ENCODE results near the gene DAND5. TPM values are rescaled to one million over a fixed set of nuclear protein-coding genes. Genes with fewer than 3 reads are reported as not detected.
A peak's percentile ranks its signal among the peaks of the same experiment; 100 is the strongest.

Gene DAND5
- total and polyA plus RNA-seq, 9 of the 15 experiments (the other 6 are each of a cell fraction or from before 2014, with no cell fraction given), result 0.22 to 0.83 (median 0.60) TPM

- FAIRE-seq, result peak; percentile 40
- TF ChIP-seq, protein P1, sequence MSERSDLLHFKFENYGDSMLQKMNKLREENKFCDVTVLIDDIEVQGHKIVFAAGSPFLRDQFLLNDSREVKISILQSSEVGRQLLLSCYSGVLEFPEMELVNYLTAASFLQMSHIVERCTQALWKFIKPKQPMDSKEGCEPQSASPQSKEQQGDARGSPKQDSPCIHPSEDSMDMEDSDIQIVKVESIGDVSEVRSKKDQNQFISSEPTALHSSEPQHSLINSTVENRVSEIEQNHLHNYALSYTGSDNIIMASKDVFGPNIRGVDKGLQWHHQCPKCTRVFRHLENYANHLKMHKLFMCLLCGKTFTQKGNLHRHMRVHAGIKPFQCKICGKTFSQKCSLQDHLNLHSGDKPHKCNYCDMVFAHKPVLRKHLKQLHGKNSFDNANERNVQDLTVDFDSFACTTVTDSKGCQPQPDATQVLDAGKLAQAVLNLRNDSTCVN (CRISPR knock-in tag; IDR thresholded peaks at IDR 0.05), result no peak
- TF ChIP-seq GTF2E2 (tag; IDR thresholded peaks at IDR 0.05), result peak; percentile 44
- no peak for TF ChIP-seq NR3C1 (CRISPR knock-in tag; IDR thresholded peaks at IDR 0.05)
- TF ChIP-seq E2F1 (CRISPR knock-in tag; IDR thresholded peaks at IDR 0.05), result no peak
- TF ChIP-seq KDM1A (IDR thresholded peaks at IDR 0.05), result peak in 1 of 2 experiments; percentile 27; a peak in 1 of 4 replicates
- TF ChIP-seq, protein P2, sequence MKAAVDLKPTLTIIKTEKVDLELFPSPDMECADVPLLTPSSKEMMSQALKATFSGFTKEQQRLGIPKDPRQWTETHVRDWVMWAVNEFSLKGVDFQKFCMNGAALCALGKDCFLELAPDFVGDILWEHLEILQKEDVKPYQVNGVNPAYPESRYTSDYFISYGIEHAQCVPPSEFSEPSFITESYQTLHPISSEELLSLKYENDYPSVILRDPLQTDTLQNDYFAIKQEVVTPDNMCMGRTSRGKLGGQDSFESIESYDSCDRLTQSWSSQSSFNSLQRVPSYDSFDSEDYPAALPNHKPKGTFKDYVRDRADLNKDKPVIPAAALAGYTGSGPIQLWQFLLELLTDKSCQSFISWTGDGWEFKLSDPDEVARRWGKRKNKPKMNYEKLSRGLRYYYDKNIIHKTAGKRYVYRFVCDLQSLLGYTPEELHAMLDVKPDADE (conservative IDR thresholded peaks at IDR 0.05; ENCODE audit: control insufficient read depth, low read depth, low read length), result peak; percentile 40; the same call in 1 of the 2 replicates
- TF ChIP-seq HBP1 (CRISPR knock-in tag; IDR thresholded peaks at IDR 0.05), result 0 out of 2 replicates have a peak, but pooled peaks have one; percentile 41
- no peak for TF ChIP-seq THAP12 (CRISPR knock-in tag; IDR thresholded peaks at IDR 0.05)
- 0 out of 2 replicates have a peak, but pooled peaks have one; percentile 41 for TF ChIP-seq STAG1 (CRISPR knock-in tag; IDR thresholded peaks at IDR 0.05; ENCODE audit: borderline replicate concordance)
- peak; percentile 70 for TF ChIP-seq RBM25 (IDR thresholded peaks at IDR 0.05; ENCODE audit: low read depth, low read length, severe bottlenecking)
Measured at GRCh38 chr19:12932392-12933286, 36.7 kb upstream of the DAND5 start.

More at GRCh38 chr19:12932392-12933286, 36.7 kb upstream of the DAND5 start:
- 8% methylated on average over 16 of the region's 16 CpGs for WGBS (ENCODE audit: insufficient coverage, low coverage, missing lambda C conversion rate)
- Histone ChIP-seq H3K27me3 (ENCODE audit: control insufficient read depth in 2 of 2, insufficient read depth in 2 of 2, low read length in 2 of 2) (no peaks in the 10 kb centered on the region), H3K79me2 (ENCODE audit: control insufficient read depth, insufficient read depth, low read length) (peaks cover 54% of the 10 kb centered on the region), H3K4me2 (ENCODE audit: insufficient read depth, low read length) (peak overlapping the region; percentile 98), H4K20me1 (replicated peaks; ENCODE audit: control insufficient read depth, insufficient read depth, low read length) (no peaks in the 10 kb centered on the region; the same call in 1 of the 2 replicates), H3K9me1 (ENCODE audit: control insufficient read depth, insufficient read depth, low read length) (no peaks in the 10 kb centered on the region), H3K9ac (ENCODE audit: insufficient read depth in 1 of 2, low read depth in 2 of 2, low read length in 2 of 2) (peak overlapping the region; percentile 94 to 97), H3K4me3 (peak overlapping the region; percentile 86), H3K9me3 (replicated peaks; ENCODE audit: control insufficient read depth, insufficient read depth, low read depth, low read length) (no peaks in the 10 kb centered on the region), H3K27ac (ENCODE audit: extremely low read depth, low read depth, low read length) (peak overlapping the region; percentile 96), H3K36me3 (ENCODE audit: control insufficient read depth, insufficient read depth, low read length) (peaks cover 47% of the 10 kb centered on the region), H3K4me1 (replicated peaks in 1 of 2; ENCODE audit: control insufficient read depth in 2 of 2, insufficient read depth in 2 of 2, low read length in 2 of 2) (peaks cover 27 to 42% of the 10 kb centered on the region in 2 experiments), H2AFZ (ENCODE audit: low read depth, low read length) (no peak overlapping the region)
- ChIA-PET POLR2A (interaction anchor here (0.6 to 2.1 kb wide), 13 partner anchors 9 to 51 kb away, joined by 3 to 10 read pairs (median 3); partner anchors contain the start of genes DNASE2, GADD45GIP1, GCDH and RAD23A), CTCF (ENCODE audit: low intra/inter-chr PET ratio) (no interaction called here)
- in situ Hi-C loops (cut with MboI), result no loop called here
- no TSS peak for BruUV-seq (replicated peaks)
- intact Hi-C loops (cut with micrococcal nuclease), result no loop called here
- ATAC-seq, result peak; percentile 13
- peak in 1 of 4 experiments; percentile 44 for DNase-seq (ENCODE audit: extremely low read depth in 1 of 4, low spot score in 3 of 4)

Data from K562 (cell line).